Ovary (tissue), 9 donors: ENCODE results near the gene ZNF609. TPM values are rescaled to one million over a fixed set of nuclear protein-coding genes. Genes with fewer than 3 reads are reported as not detected.

ENCODE experiments used
- DNase-seq, 5 donors: peaks; one replicate each; pipeline ENCODE4 v3.0.0-alpha.2; 2019 to 2020
- H3K27ac ChIP-seq, 2 donors: fragments of 200-600 bp; one replicate each; pipeline versions ENCODE4 v1.5.1 to v1.8.0; 2019 to 2022
- H3K27me3 ChIP-seq: fragments of 200-600 bp; one replicate; pipeline ENCODE4 v1.8.0; 2022
- H3K36me3 ChIP-seq: fragments of 200-600 bp; sonication (generic); one replicate; pipeline ENCODE4 v1.5.1; 2019
- H3K4me1 ChIP-seq: one replicate; pipeline ENCODE4 v1.8.1; 2013; ENCODE audit warnings: mild to moderate bottlenecking, moderate library complexity; ENCODE audit not compliant: insufficient read depth
- H3K4me3 ChIP-seq: fragments of 200-600 bp; sonication (generic); one replicate; pipeline ENCODE4 v1.5.1; 2017
- H3K9me3 ChIP-seq, 2 donors: fragments of 200-600 bp in 1 of 2; sonication (generic) in 1 of 2; one replicate each; pipeline versions ENCODE4 v1.5.1 to v1.8.1; 2013 to 2019; ENCODE audit warnings: mild to moderate bottlenecking in 1 of 2, moderate library complexity in 1 of 2
- EP300 ChIP-seq: sonication (generic); formaldehyde crosslinking; IDR thresholded peaks from one replicate; pipeline ENCODE4 v1.6.1; 2017; ENCODE audit warnings: antibody characterized with exemption
- POLR2A ChIP-seq: fragments of 450-650 bp; IDR thresholded peaks from one replicate; pipeline ENCODE4 v1.6.1; 2017; ENCODE audit warnings: antibody characterized with exemption, mild to moderate bottlenecking, moderate library complexity
- WGBS, 3 donors: extraction: QIAGEN DNeasy Blood & Tissue Kit in 1 of 3; methylation state at CpG; one replicate each; pipeline versions ENCODE4 v1.1.5 to v1.1.7; 2013 to 2017; 5-methylcytosine and 5-hydroxymethylcytosine counted together
- intact Hi-C, 4 donors: fragments of 100-400 bp; cut with DNase I; formaldehyde crosslinking; loops; one replicate each; pipeline versions ENCODE4 v1.11.0 to v1.15.1; 2022 to 2023
- polyA plus RNA-seq, 2 donors: library from polyadenylated mRNA; stranded (reverse); fragments of 200-250 nt in 1 of 2; fragments of 350-450 nt in 1 of 2; fragmentation: Illumina TruSeq in 1 of 2; extraction: RNeasy Lipid Tissue Mini Kit (QIAGEN cat#74804) in 1 of 2; gene quantifications; one replicate each; pipeline ENCODE4 v1.2.3, GENCODE V29; 2013 to 2014
- total RNA-seq, 7 donors: library from RNA; depleted of rRNA in 2 of 7; stranded (reverse); fragments of >200 nt in 2 of 7; fragmentation: NEBNext Ultra II Directional in 3 of 7; extraction: Animal tissue kit (Norgen Biotek cat#: 25700) in 3 of 7; gene quantifications; one replicate each; pipeline versions ENCODE4 v1.1.0 to v1.2.4, GENCODE V29; 2016 to 2023
- TF ChIP-seq, protein P1 (sequence below), 3 donors: fragments of 450-650 bp in 2 of 3; fragments of 200-600 bp in 1 of 3; IDR thresholded peaks; one replicate each; pipeline versions ENCODE4 v1.5.1 to v1.8.0; 2016 to 2022; ENCODE audit warnings: antibody characterized with exemption in 3 of 3, mild to moderate bottlenecking in 1 of 3
- donor health status: DM: no; HTN: no; CAD: no; lungs with moderate emphysema.
- donor health status: DM: no; HTN: no; CAD: no.
- donor health status: Bipolar disorder and iron deficiency.
- donor health status: DM: yes; HTN: yes; CAD: no.
- donor health status: DM: no; HTN: no; CAD: no.
- donor health status: DM: yes; HTN: yes; CAD: no.

ZNF609 gene
- total and polyA plus RNA-seq, 9 donors = 18.4 to 63.6 (median 40.7) TPM

DNA sequence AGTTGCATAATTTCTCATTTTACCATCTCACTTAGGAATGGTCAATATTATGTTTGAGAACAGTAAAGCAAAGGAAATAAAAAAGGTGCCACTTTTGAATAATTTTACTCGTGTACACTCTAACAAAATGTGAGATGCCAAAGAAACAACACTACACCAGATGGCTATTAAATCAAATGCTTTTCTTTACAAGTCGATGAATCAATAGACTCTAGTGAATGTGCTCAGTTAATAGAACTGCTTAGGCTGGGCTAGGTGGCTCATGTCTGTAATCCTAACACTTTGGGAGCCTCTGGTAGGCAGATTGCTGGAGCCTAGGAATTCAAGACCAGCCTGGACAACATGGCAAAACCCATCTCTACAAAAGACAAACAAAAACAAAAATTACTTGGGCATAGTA, 87.9 kb downstream of the ZNF609 start:
- no peak for TF ChIP-seq EP300
- TF ChIP-seq, protein P1, sequence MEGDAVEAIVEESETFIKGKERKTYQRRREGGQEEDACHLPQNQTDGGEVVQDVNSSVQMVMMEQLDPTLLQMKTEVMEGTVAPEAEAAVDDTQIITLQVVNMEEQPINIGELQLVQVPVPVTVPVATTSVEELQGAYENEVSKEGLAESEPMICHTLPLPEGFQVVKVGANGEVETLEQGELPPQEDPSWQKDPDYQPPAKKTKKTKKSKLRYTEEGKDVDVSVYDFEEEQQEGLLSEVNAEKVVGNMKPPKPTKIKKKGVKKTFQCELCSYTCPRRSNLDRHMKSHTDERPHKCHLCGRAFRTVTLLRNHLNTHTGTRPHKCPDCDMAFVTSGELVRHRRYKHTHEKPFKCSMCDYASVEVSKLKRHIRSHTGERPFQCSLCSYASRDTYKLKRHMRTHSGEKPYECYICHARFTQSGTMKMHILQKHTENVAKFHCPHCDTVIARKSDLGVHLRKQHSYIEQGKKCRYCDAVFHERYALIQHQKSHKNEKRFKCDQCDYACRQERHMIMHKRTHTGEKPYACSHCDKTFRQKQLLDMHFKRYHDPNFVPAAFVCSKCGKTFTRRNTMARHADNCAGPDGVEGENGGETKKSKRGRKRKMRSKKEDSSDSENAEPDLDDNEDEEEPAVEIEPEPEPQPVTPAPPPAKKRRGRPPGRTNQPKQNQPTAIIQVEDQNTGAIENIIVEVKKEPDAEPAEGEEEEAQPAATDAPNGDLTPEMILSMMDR (IDR thresholded peaks at IDR 0.05) = no peak
- intact Hi-C loops = no loop called here
- Histone ChIP-seq H3K27ac (no peak overlapping the region), H3K9me3 (no peaks in the 10 kb centered on the region), H3K4me1 (peaks cover 7% of the 10 kb centered on the region), H3K4me3 (no peak overlapping the region), H3K27me3 (no peaks in the 10 kb centered on the region), H3K36me3 (no peaks in the 10 kb centered on the region)
- DNase-seq = no peak
- 34 to 47% (median 36%) methylated on average over 2 of the region's 2 CpGs for WGBS, 3 donors

DNA sequence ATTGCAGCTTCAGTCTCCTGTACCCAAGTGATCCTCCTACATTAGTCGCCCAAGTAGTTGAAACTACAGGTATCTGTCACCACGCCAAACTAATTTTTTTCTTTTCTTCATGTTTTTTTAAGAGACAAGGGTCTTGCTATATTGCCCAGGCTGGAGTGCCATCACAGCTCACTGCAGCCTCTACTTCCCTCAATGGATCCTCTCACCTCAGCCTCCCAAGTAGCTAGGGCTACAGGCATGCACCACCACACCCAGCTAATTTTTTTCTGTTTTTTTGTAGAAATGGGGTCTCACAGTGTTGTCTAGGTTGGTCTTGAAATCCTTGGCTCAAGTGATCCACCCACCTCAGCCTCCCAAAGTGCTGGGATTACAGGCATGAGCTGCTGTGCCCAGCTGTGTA, 89.5 kb downstream of the ZNF609 start:
- no peaks in the 10 kb centered on the region for H3K9me3 ChIP-seq
- TF ChIP-seq, protein P1 (IDR thresholded peaks at IDR 0.05) = no peak
- no peak for TF ChIP-seq EP300
- no peak for TF ChIP-seq POLR2A
- WGBS, 3 donors = 95 to 99% (median 98%) methylated on average over 2 of the region's 2 CpGs
- no peak overlapping the region for H3K27ac ChIP-seq
- no peak overlapping the region for H3K4me3 ChIP-seq
- intact Hi-C loops = no loop called here
- no peaks in the 10 kb centered on the region for H3K36me3 ChIP-seq
- no peaks in the 10 kb centered on the region for H3K27me3 ChIP-seq
- DNase-seq = no peak
- peaks cover 7% of the 10 kb centered on the region for H3K4me1 ChIP-seq

DNA sequence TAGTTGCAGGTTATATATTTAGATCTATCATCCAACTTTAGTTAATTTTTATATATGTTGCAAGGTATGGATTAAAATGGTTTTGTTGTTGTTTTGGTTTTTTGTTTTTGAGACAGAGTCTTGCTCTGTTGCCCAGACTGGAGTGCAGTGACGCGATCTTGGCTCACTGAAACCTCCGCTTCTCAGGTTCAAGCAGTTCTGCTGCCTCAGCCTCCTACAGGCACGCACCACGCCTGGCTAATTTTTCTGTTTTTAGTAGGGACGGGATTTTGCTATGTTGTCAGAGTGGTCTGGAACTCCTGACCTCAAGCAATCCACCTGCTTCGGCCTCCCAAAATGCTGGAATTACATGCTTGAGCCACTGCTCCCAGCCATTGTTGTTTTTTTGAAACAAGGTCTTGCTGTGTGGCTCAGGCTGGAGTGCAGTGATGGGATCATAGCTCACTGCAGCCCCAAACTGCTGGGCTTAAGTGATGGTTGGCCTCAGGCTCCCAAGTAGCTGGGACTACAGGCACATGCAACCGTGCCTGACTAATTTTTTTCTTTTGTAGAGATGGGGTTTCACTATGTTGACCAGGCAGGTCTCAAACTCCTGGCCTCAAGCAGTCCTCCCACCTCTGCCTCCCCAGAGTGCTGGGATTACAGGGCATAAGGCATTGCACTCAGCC, 92.0 kb downstream of the ZNF609 start:
- intact Hi-C loops = no loop called here
- no peak for DNase-seq
- Histone ChIP-seq H3K27ac (no peak overlapping the region), H3K36me3 (no peaks in the 10 kb centered on the region), H3K9me3 (no peaks in the 10 kb centered on the region), H3K27me3 (no peaks in the 10 kb centered on the region), H3K4me3 (no peak overlapping the region), H3K4me1 (peaks cover 7% of the 10 kb centered on the region)
- TF ChIP-seq, protein P1 (IDR thresholded peaks at IDR 0.05) = no peak
- TF ChIP-seq POLR2A (no peak), EP300 (no peak)
- WGBS, 3 donors = 69 to 81% (median 71%) methylated on average over 8 of the region's 8 CpGs

DNA sequence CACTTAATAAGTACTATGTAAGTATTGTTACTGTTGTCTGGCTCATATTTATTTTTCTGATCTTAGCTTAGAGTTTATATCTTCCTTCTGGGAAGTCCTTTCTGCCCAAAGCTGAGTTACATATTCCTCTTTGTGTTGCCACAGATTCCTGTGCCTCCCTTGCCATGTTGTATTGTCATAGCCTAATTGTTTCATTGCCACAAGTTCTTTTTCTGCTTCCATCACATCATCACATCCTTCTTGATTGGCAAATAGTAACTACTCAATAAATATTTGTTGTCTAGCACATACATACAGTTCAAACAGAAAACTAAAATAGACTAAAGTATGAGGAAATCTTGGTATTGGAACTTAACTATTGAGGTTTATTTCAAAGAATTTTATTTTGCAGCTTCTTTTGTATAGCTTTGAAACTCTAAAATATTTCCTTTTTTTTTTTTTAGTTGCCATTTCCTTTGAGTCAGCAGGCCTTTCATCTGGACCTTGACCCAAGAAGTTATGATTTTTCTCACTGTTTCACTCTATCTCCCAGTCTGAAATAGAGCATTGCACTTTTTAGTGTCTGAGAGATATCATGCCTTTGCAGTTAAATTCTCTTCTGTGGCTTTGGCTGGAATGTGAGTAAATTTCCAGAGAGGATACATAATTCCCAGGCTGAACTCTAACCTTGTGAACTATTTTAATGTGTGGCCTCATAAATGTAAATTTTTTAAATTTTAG, 98.2 kb downstream of the ZNF609 start:
- Histone ChIP-seq H3K4me3 (no peak overlapping the region), H3K27ac (peak overlapping the region in 1 of 2 donors; percentile 24), H3K27me3 (no peaks in the 10 kb centered on the region), H3K36me3 (no peaks in the 10 kb centered on the region), H3K9me3 (no peaks in the 10 kb centered on the region), H3K4me1 (peaks cover 7% of the 10 kb centered on the region)
- TF ChIP-seq, protein P1 (IDR thresholded peaks at IDR 0.05) = no peak
- TF ChIP-seq EP300 (no peak), POLR2A (no peak)
- intact Hi-C loops = no loop called here
- DNase-seq = no peak
